Vagina (tissue), 2 donors: ENCODE results near the gene NEDD8. TPM values are rescaled to one million over a fixed set of nuclear protein-coding genes. Genes with fewer than 3 reads are reported as not detected.
A peak's percentile ranks its signal among the peaks of the same experiment; 100 is the strongest.

Source experiments
- DNase-seq, 2 donors: peaks; one replicate each; pipeline ENCODE4 v3.0.0-alpha.2; 2017; ENCODE audit errors: extremely low spot score in 2 of 2
- H3K27ac ChIP-seq: fragments of 200-600 bp; sonication (generic); one replicate; pipeline ENCODE4 v1.5.1; 2019
- H3K27me3 ChIP-seq: fragments of 200-600 bp; sonication (generic); one replicate; pipeline ENCODE4 v1.5.1; 2019
- H3K36me3 ChIP-seq, 2 donors: fragments of 200-600 bp; sonication (generic); one replicate each; pipeline ENCODE4 v1.5.1; 2017 to 2019
- H3K4me1 ChIP-seq: fragments of 200-600 bp; sonication (generic); one replicate; pipeline ENCODE4 v1.5.1; 2019
- H3K4me3 ChIP-seq, 2 donors: fragments of 200-600 bp; sonication (generic); 1 replicate in 1 of 2; 2 replicates in 1 of 2; pipeline ENCODE4 v1.5.1; 2016 to 2019
- H3K9me3 ChIP-seq: fragments of 200-600 bp; sonication (generic); one replicate; pipeline ENCODE4 v1.5.1; 2019
- CTCF ChIP-seq, 3 experiments: fragments of 450-650 bp in 2 of 3; fragments of 200-600 bp in 1 of 3; sonication (generic) in 1 of 3; IDR thresholded peaks; one replicate each; pipeline ENCODE4 v1.5.1; 2017 to 2019; ENCODE audit warnings: antibody characterized with exemption in 3 of 3, mild to moderate bottlenecking in 2 of 3, moderate library complexity in 2 of 3
- POLR2A ChIP-seq, 2 donors: fragments of 450-650 bp; IDR thresholded peaks; one replicate each; pipeline ENCODE4 v1.6.1; 2017; ENCODE audit warnings: antibody characterized with exemption in 2 of 2, mild to moderate bottlenecking in 2 of 2, moderate library complexity in 2 of 2
- POLR2AphosphoS5 ChIP-seq, 2 donors: sonication (generic); formaldehyde crosslinking; IDR thresholded peaks; one replicate each; pipeline ENCODE4 v1.9.0; 2017; ENCODE audit warnings: antibody characterized with exemption in 2 of 2, mild to moderate bottlenecking in 2 of 2, low read depth in 1 of 2; ENCODE audit not compliant: insufficient read depth in 1 of 2
- intact Hi-C: fragments of 100-400 bp; cut with DNase I; formaldehyde crosslinking; loops from one replicate; pipeline ENCODE4 v1.15.1; 2023
- total RNA-seq: library from RNA; depleted of rRNA; stranded (reverse); fragments of >200 nt; gene quantifications from one replicate; pipeline ENCODE4 v1.2.3, GENCODE V29; 2016

NEDD8 gene
- total RNA-seq, 1 donor from 2014 or later, result 140 TPM

GRCh38 chr14:24233538-24233866, 1.3 kb upstream of the NEDD8 start:
- peaks cover 0 to 27% of the 10 kb centered on the region in 2 donors for H3K36me3 ChIP-seq
- peak overlapping the region; percentile 68 to 76 for H3K4me3 ChIP-seq
- H3K27ac ChIP-seq, result peak overlapping the region; percentile 82
- TF ChIP-seq CTCF (IDR thresholded peaks at IDR 0.05) (no peak), POLR2A (IDR thresholded peaks at IDR 0.05) (no peak), POLR2AphosphoS5 (IDR thresholded peaks at IDR 0.05; ENCODE audit: insufficient read depth in 1 of 2, low read depth in 1 of 2) (no peak)
- H3K27me3 ChIP-seq, result no peaks in the 10 kb centered on the region
- H3K4me1 ChIP-seq, result peaks cover 38% of the 10 kb centered on the region
- DNase-seq, result no peak
- no peaks in the 10 kb centered on the region for H3K9me3 ChIP-seq
- intact Hi-C loops, result no loop called here

- Histone ChIP-seq H3K9me3 (no peaks in the 10 kb centered on the region), H3K4me3 (peak within 1 kb of the TSS; percentile 68 to 76), H3K27me3 (no peaks in the 10 kb centered on the region), H3K36me3 (peaks cover 0 to 24% of the 10 kb centered on the region in 2 donors), H3K4me1 (peaks cover 34% of the 10 kb centered on the region), H3K27ac (peak within 1 kb of the TSS; percentile 82)
- no peak for TF ChIP-seq POLR2A (IDR thresholded peaks at IDR 0.05)
- TF ChIP-seq POLR2AphosphoS5 (IDR thresholded peaks at IDR 0.05; ENCODE audit: insufficient read depth in 1 of 2, low read depth in 1 of 2), result peak; percentile 6 to 87
- no peak for DNase-seq
- intact Hi-C loops, result no loop called here
Observed at GRCh38 chr14:24232645-24233537, 724 bp upstream of the NEDD8 start, which contains the start of gene GMPR2. TSS of gene GMPR2 (plus strand) at chr14:24232929. CDS start at chr14:24233254, 325 bp downstream.

GRCh38 chr14:24231263-24232120, 675 bp downstream of the NEDD8 start:
- TF ChIP-seq POLR2A (IDR thresholded peaks at IDR 0.05) (no peak), POLR2AphosphoS5 (IDR thresholded peaks at IDR 0.05; ENCODE audit: insufficient read depth in 1 of 2, low read depth in 1 of 2) (no peak), CTCF (IDR thresholded peaks at IDR 0.05) (no peak)
- Histone ChIP-seq H3K4me3 (peak overlapping the region; percentile 68 to 76), H3K36me3 (peaks cover 0 to 11% of the 10 kb centered on the region in 2 donors), H3K9me3 (no peaks in the 10 kb centered on the region), H3K4me1 (peaks cover 34% of the 10 kb centered on the region), H3K27ac (peak overlapping the region; percentile 82), H3K27me3 (no peaks in the 10 kb centered on the region)
- intact Hi-C loops, result no loop called here
- no peak for DNase-seq

- Histone ChIP-seq H3K27me3 (no peaks in the 10 kb centered on the region), H3K4me3 (no peak overlapping the region), H3K9me3 (no peaks in the 10 kb centered on the region), H3K27ac (no peak overlapping the region), H3K4me1 (peaks cover 26% of the 10 kb centered on the region), H3K36me3 (peaks cover 0 to 3% of the 10 kb centered on the region in 2 donors)
- no peak for TF ChIP-seq POLR2AphosphoS5 (IDR thresholded peaks at IDR 0.05; ENCODE audit: insufficient read depth in 1 of 2, low read depth in 1 of 2)
- TF ChIP-seq CTCF (IDR thresholded peaks at IDR 0.05), result no peak
- TF ChIP-seq POLR2A (IDR thresholded peaks at IDR 0.05), result no peak
- intact Hi-C loops, result no loop called here
- DNase-seq, result no peak
Observed at GRCh38 chr14:24228902-24229301, 3.3 kb downstream of the NEDD8 start.

- peaks cover 0 to 3% of the 10 kb centered on the region in 2 donors for H3K36me3 ChIP-seq
- no peak for DNase-seq
- peaks cover 11% of the 10 kb centered on the region for H3K4me1 ChIP-seq
- TF ChIP-seq CTCF (IDR thresholded peaks at IDR 0.05) (no peak), POLR2A (IDR thresholded peaks at IDR 0.05) (no peak), POLR2AphosphoS5 (IDR thresholded peaks at IDR 0.05; ENCODE audit: insufficient read depth in 1 of 2, low read depth in 1 of 2) (no peak)
- no peaks in the 10 kb centered on the region for H3K27me3 ChIP-seq
- no peaks in the 10 kb centered on the region for H3K9me3 ChIP-seq
- no peak overlapping the region for H3K27ac ChIP-seq
- H3K4me3 ChIP-seq, result no peak overlapping the region
- intact Hi-C loops, result no loop called here
Observed at GRCh38 chr14:24226473-24226872, 5.7 kb downstream of the NEDD8 start.
